Prostate gland (tissue), 2 donors: ENCODE measurements around the gene CAPZB.

Experiments used
- POLR2AphosphoS5 ChIP-seq: sonication (generic); formaldehyde crosslinking; IDR thresholded peaks from one replicate; pipeline ENCODE4 v1.6.1; 2017; ENCODE audit warnings: antibody characterized with exemption
- TF ChIP-seq, protein P1 (sequence below), 4 experiments: fragments of 200-600 bp in 2 of 4; fragments of 450-650 bp in 2 of 4; sonication (generic) in 2 of 4; IDR thresholded peaks; 1 replicate in 3 of 4; 2 replicates in 1 of 4; pipeline ENCODE4 v1.5.1; 2016 to 2019; ENCODE audit warnings: antibody characterized with exemption in 4 of 4, mild to moderate bottlenecking in 2 of 4, moderate library complexity in 2 of 4

- TF ChIP-seq, protein P1, sequence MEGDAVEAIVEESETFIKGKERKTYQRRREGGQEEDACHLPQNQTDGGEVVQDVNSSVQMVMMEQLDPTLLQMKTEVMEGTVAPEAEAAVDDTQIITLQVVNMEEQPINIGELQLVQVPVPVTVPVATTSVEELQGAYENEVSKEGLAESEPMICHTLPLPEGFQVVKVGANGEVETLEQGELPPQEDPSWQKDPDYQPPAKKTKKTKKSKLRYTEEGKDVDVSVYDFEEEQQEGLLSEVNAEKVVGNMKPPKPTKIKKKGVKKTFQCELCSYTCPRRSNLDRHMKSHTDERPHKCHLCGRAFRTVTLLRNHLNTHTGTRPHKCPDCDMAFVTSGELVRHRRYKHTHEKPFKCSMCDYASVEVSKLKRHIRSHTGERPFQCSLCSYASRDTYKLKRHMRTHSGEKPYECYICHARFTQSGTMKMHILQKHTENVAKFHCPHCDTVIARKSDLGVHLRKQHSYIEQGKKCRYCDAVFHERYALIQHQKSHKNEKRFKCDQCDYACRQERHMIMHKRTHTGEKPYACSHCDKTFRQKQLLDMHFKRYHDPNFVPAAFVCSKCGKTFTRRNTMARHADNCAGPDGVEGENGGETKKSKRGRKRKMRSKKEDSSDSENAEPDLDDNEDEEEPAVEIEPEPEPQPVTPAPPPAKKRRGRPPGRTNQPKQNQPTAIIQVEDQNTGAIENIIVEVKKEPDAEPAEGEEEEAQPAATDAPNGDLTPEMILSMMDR (IDR thresholded peaks at IDR 0.05) = no peak
- TF ChIP-seq POLR2AphosphoS5 = no peak
These were observed 154.0 kb downstream of the CAPZB start for GRCh38 chr1:19331262-19331878.
